ENCODE results near the gene ACSS1.

ACSS1 gene

GRCh38 chr20:24963672-24964505, 94.0 kb downstream of the ACSS1 start:
- TF ChIP-seq, protein P1, sequence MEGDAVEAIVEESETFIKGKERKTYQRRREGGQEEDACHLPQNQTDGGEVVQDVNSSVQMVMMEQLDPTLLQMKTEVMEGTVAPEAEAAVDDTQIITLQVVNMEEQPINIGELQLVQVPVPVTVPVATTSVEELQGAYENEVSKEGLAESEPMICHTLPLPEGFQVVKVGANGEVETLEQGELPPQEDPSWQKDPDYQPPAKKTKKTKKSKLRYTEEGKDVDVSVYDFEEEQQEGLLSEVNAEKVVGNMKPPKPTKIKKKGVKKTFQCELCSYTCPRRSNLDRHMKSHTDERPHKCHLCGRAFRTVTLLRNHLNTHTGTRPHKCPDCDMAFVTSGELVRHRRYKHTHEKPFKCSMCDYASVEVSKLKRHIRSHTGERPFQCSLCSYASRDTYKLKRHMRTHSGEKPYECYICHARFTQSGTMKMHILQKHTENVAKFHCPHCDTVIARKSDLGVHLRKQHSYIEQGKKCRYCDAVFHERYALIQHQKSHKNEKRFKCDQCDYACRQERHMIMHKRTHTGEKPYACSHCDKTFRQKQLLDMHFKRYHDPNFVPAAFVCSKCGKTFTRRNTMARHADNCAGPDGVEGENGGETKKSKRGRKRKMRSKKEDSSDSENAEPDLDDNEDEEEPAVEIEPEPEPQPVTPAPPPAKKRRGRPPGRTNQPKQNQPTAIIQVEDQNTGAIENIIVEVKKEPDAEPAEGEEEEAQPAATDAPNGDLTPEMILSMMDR (IDR thresholded peaks at IDR 0.05; ENCODE audit: low read depth, low read length) = no peak
- no peak overlapping the region for H3K4me3 ChIP-seq (ENCODE audit: low read depth, low read length)
- in situ Hi-C loops (cut with HindIII; ENCODE audit: low sequenced_read_pairs) = no loop called here
- no peak for DNase-seq (ENCODE audit: low read depth, low spot score)

- no peak overlapping the region for H3K4me3 ChIP-seq (ENCODE audit: low read depth, low read length)
- DNase-seq (ENCODE audit: low read depth, low spot score) = no peak
- TF ChIP-seq, protein P1 (IDR thresholded peaks at IDR 0.05; ENCODE audit: low read depth, low read length) = no peak
- in situ Hi-C loops (cut with HindIII; ENCODE audit: low sequenced_read_pairs) = no loop called here
Observed at GRCh38 chr20:24962510-24962909, 95.4 kb downstream of the ACSS1 start.

DNA sequence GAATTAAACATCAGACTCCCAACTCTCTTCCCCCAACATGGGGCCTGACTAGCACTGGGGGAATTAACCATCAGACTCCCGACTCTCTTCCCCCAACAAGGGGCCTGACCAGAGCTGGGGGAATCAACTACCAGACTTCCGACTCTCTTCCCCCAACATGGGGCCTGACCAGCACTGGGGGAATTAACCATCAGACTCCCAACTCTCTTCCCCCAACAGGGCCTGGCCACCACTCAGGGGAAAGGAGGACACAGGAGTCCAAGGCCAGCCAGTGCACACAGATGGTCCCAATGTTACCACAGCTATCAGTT, 95.8 kb downstream of the ACSS1 start:
- no peak overlapping the region for H3K4me3 ChIP-seq (ENCODE audit: low read depth, low read length)
- in situ Hi-C loops (cut with HindIII; ENCODE audit: low sequenced_read_pairs) = no loop called here
- TF ChIP-seq, protein P1 (IDR thresholded peaks at IDR 0.05; ENCODE audit: low read depth, low read length) = no peak
- DNase-seq (ENCODE audit: low read depth, low spot score) = no peak

DNA sequence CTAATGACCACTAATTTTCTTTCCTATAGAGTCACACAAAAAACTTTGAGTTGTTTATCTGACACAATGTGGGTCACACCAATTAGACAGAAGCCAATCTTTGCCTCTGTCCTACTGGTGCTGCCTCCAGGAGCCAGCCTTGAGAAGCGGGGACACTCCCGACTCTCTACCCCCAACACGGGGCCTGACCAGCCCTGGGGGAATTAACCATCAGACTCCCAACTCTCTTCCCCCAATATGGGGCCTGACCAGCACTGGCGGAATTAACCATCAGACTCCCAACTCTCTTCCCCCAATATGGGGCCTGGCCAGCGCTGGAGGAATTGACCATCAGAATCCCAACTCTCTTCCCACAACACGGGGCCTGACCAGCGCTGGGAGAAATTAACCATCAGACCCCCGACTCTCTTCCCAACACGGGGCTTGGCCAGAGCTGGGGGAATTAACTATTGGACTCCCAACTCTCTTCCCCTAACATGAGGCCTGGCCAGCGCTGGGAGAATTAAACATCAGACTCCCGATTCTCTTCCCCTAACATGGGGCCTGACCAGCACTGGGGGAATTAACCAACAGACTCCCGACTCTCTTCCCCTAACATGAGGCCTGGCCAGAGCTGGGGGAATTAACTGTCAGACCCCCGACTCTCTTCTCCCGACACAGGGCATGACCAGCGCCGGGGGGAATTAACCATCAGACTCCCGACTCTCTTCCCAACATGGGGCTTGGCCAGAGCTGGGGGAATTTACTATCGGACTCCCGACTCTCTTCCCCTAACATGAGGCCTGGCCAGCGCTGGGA, 96.4 kb downstream of the ACSS1 start:
- TF ChIP-seq, protein P1 (IDR thresholded peaks at IDR 0.05; ENCODE audit: low read depth, low read length) = no peak
- DNase-seq (ENCODE audit: low read depth, low spot score) = no peak
- H3K4me3 ChIP-seq (ENCODE audit: low read depth, low read length) = no peak overlapping the region
- in situ Hi-C loops (cut with HindIII; ENCODE audit: low sequenced_read_pairs) = no loop called here

DNA sequence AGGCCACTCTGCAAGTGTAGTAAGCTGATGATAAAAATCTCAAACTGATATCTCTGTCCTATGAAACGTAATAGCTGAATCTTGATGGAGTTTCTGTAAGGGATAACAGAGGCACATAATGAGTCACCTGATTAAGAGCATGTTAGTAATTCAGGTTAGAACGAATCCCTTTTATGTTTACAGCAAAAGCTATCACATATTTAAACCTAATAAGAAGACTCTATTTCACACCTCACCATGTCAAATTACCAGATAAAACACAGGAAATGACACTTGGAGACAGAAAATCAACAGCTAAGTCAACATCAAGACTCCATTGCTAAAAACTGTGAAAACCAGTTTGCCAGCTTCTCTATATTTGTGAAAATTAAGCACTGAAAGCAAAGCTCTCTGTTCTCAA, 97.1 kb downstream of the ACSS1 start:
- H3K4me3 ChIP-seq (ENCODE audit: low read depth, low read length) = no peak overlapping the region
- DNase-seq (ENCODE audit: low read depth, low spot score) = no peak
- TF ChIP-seq, protein P1 (IDR thresholded peaks at IDR 0.05; ENCODE audit: low read depth, low read length) = no peak
- in situ Hi-C loops (cut with HindIII; ENCODE audit: low sequenced_read_pairs) = no loop called here

GRCh38 chr20:24960302-24960801, 97.6 kb downstream of the ACSS1 start:
- no peak overlapping the region for H3K4me3 ChIP-seq (ENCODE audit: low read depth, low read length)
- in situ Hi-C loops (cut with HindIII; ENCODE audit: low sequenced_read_pairs) = no loop called here
- TF ChIP-seq, protein P1 (IDR thresholded peaks at IDR 0.05; ENCODE audit: low read depth, low read length) = no peak
- DNase-seq (ENCODE audit: low read depth, low spot score) = no peak

Data from astrocyte of the spinal cord (primary cell).